Right lobe of liver (tissue), 6 donors: ENCODE results near the gene VPS33A. TPM values are rescaled to one million over a fixed set of nuclear protein-coding genes. Genes with fewer than 3 reads are reported as not detected.
"Not testable (repeated sequence)": the region's sequence is repeated elsewhere in the genome, so short reads cannot be mapped to it uniquely, and the experiment has no call there.

Source experiments
- ATAC-seq, 4 donors: fragments of 200-7000 bp; cut with Tn5 transposase; one replicate each; pipeline ENCODE4 v1.9.1; 2020; ENCODE audit warnings: mild to moderate bottlenecking in 4 of 4, moderate library complexity in 4 of 4
- DNase-seq, 3 donors: peaks; one replicate each; pipeline ENCODE4 v3.0.0-alpha.2; 2020
- H3K27ac ChIP-seq, 3 donors: fragments of 200-600 bp; one replicate each; pipeline ENCODE4 v1.8.0; 2022
- H3K27me3 ChIP-seq, 2 donors: fragments of 200-600 bp; one replicate each; pipeline ENCODE4 v1.8.0; 2022
- H3K36me3 ChIP-seq, 4 donors: fragments of 200-600 bp; sonication (generic) in 1 of 4; one replicate each; pipeline versions ENCODE4 v1.5.1 to v1.8.0; 2017 to 2022; ENCODE audit warnings: control low read depth in 1 of 4
- H3K4me1 ChIP-seq, 4 donors: fragments of 200-600 bp; sonication (generic) in 1 of 4; one replicate each; pipeline versions ENCODE4 v1.5.1 to v1.8.0; 2017 to 2022; ENCODE audit warnings: control low read depth in 1 of 4
- H3K4me3 ChIP-seq, 3 donors: fragments of 200-600 bp; one replicate each; pipeline ENCODE4 v1.8.0; 2022
- H3K9me3 ChIP-seq, 4 donors: fragments of 200-600 bp; sonication (generic) in 1 of 4; one replicate each; pipeline versions ENCODE4 v1.5.1 to v1.8.0; 2017 to 2022; ENCODE audit warnings: control low read depth in 1 of 4
- CTCF ChIP-seq, 4 donors: fragments of 200-600 bp in 3 of 4; fragments of 450-650 bp in 1 of 4; IDR thresholded peaks; one replicate each; pipeline versions ENCODE4 v1.5.1 to v1.8.0; 2016 to 2022; ENCODE audit warnings: antibody characterized with exemption in 4 of 4, mild to moderate bottlenecking in 2 of 4
- POLR2A ChIP-seq: fragments of 450-650 bp; IDR thresholded peaks from one replicate; pipeline ENCODE4 v1.6.1; 2017; ENCODE audit warnings: antibody characterized with exemption, mild to moderate bottlenecking
- WGBS: methylation state at CpG from one replicate; pipeline ENCODE4 v1.1.6; 2018; ENCODE audit warnings: low coverage, low lambda C conversion rate; ENCODE audit not compliant: insufficient coverage; ENCODE audit errors: missing lambda C conversion rate; 5-methylcytosine and 5-hydroxymethylcytosine counted together
- intact Hi-C, 2 donors: fragments of 100-400 bp; cut with DNase I; formaldehyde crosslinking; loops; one replicate each; pipeline versions ENCODE4 v1.11.2 to v1.14.1; 2022
- total RNA-seq, 6 experiments: library from RNA; depleted of rRNA in 2 of 6; stranded (reverse); fragments of >200 nt in 2 of 6; fragmentation: NEBNext Ultra II Directional in 3 of 6; extraction: Animal tissue kit (Norgen Biotek cat#: 25700) in 3 of 6; gene quantifications; one replicate each; pipeline versions ENCODE4 v1.1.0 to v1.2.4, GENCODE V29; 2016 to 2023
- donor health status: DM: no; HTN: yes; CAD: no.
- donor health status: DM: no; HTN: no; CAD: no.
- donor health status: DM: no; HTN: no; CAD: no.
- donor health status: DM: no; HTN: yes; CAD: no.
- donor health status: DM: no; HTN: yes; CAD: no.

The VPS33A gene
- total RNA-seq, 6 experiments from 2014 or later, result 8.5 to 14.7 (median 11.6) TPM

GRCh38 chr12:122265886-122266229 lies 436 bp downstream of the VPS33A start:
- DNase-seq (peak in 1 of 3 donors; percentile 63), ATAC-seq (peak; percentile 59 to 69 (median 62))
- TF ChIP-seq CTCF (IDR thresholded peaks at IDR 0.05) (no peak), POLR2A (no peak)
- Histone ChIP-seq H3K36me3 (peaks cover 0 to 21% (median 10%) of the 10 kb centered on the region in 4 donors), H3K27me3 (no peaks in the 10 kb centered on the region), H3K9me3 (no peaks in the 10 kb centered on the region), H3K4me1 (peaks cover 0 to 11% (median 5%) of the 10 kb centered on the region in 4 donors), H3K4me3 (peak overlapping the region; percentile 87 to 98 (median 97)), H3K27ac (peak overlapping the region; percentile 61 to 87 (median 84))
- intact Hi-C loops, result no loop called here
- 4% methylated on average over 3 of the region's 17 CpGs for WGBS

GRCh38 chr12:122265476-122265875 lies 818 bp downstream of the VPS33A start:
- Histone ChIP-seq H3K36me3 (peaks cover 0 to 22% (median 12%) of the 10 kb centered on the region in 4 donors), H3K27ac (peak overlapping the region; percentile 61 to 87 (median 84)), H3K4me3 (peak overlapping the region; percentile 87 to 98 (median 97)), H3K4me1 (peaks cover 0 to 11% (median 5%) of the 10 kb centered on the region in 4 donors), H3K27me3 (no peaks in the 10 kb centered on the region), H3K9me3 (no peaks in the 10 kb centered on the region)
- no peak for DNase-seq
- intact Hi-C loops, result no loop called here
- 0% methylated on average over 1 of the region's 1 CpG for whole genome bisulfite sequencing
- no peak for ATAC-seq
- TF ChIP-seq POLR2A (no peak), CTCF (IDR thresholded peaks at IDR 0.05) (no peak)

- 80% methylated on average over 12 of the region's 14 CpGs for WGBS
- intact Hi-C loops, result not testable (repeated sequence)
These were observed 5.6 kb downstream of the VPS33A start for GRCh38 chr12:122260735-122261134.

DNA sequence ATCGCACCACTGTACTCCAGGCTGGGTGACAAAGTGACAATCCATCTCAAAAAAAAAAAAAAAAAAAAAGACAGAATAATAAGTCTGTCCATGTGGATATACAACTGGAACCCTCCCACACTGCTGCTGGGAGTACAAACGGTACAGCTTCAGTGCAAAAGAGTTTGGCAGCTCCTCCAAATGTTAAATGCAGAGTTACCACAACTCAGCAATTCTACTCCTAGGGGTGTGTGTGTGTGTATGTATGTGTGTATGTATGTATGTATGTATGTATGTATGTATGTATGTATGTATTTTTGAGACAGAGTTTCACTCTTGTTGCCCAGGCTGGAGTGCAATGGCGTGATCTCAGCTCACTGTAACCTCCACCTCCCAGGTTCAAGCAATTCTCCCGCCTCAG lies 7.4 kb downstream of the VPS33A start:
- DNase-seq, H3K27me3 ChIP-seq, ATAC-seq, intact Hi-C loops, H3K4me1 ChIP-seq, H3K27ac ChIP-seq, H3K4me3 ChIP-seq, H3K9me3 ChIP-seq: not testable (repeated sequence)
- WGBS, result 90% methylated on average over 1 of the region's 4 CpGs
- H3K36me3 ChIP-seq, result peaks cover 0 to 60% (median 18%) of the 10 kb centered on the region in 4 donors

More at GRCh38 chr12:122260735-122261134, 5.6 kb downstream of the VPS33A start:
- not testable (repeated sequence) for ATAC-seq, H3K27ac ChIP-seq, H3K27me3 ChIP-seq, H3K9me3 ChIP-seq, DNase-seq, H3K4me3 ChIP-seq
- Histone ChIP-seq H3K36me3 (peaks cover 0 to 60% (median 18%) of the 10 kb centered on the region in 4 donors), H3K4me1 (peaks cover 0 to 11% (median 5%) of the 10 kb centered on the region in 4 donors)

DNA sequence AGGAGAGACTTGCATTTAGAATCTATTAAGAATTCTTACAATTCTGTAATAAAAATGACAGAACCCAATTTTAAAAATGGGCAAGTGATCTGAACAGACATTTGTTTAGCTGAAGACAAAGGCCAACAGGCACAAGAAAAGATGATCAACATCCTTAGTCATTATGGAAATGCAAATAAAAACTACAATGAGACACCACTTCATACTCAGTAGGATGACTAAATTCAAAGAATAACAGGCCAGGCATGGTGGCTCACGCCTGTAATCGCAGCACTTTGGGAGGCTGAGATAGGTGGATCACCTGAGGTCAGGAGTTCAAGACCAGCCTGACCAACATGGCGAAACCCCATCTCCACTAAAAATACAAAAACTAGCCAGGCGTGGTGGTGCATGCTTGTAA lies 7.8 kb downstream of the VPS33A start:
- H3K27me3 ChIP-seq, intact Hi-C loops, DNase-seq, ATAC-seq, H3K9me3 ChIP-seq, H3K27ac ChIP-seq, H3K4me3 ChIP-seq, H3K4me1 ChIP-seq: not testable (repeated sequence)
- peaks cover 0 to 60% (median 16%) of the 10 kb centered on the region in 4 donors for H3K36me3 ChIP-seq
- WGBS, result 100% methylated on average over 3 of the region's 4 CpGs

DNA sequence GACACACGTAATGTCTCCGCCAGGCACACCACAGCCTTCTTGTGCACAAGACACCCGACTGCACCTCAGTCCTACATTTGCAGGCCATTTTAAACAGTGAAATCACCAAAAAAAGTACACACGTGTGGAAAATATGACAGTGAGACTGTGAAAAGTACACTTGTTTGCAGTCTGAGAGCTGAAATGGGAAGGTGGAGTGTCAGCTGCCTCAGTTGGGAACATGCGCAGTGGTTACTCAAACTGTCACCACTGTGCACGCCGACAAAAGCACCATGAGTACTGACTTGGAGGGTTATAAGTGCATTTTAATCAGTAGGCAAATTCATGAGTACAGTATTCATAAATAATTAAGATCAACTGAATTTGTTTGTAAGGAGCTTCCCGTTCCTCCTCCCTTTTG lies 15.8 kb downstream of the VPS33A start:
- H3K27me3 ChIP-seq, result no peaks in the 10 kb centered on the region
- no peak overlapping the region for H3K4me3 ChIP-seq
- no peaks in the 10 kb centered on the region for H3K4me1 ChIP-seq
- H3K36me3 ChIP-seq, result peaks cover 0 to 12% (median 6%) of the 10 kb centered on the region in 4 donors
- H3K9me3 ChIP-seq, result no peaks in the 10 kb centered on the region
- intact Hi-C loops, result no loop called here
- no peak overlapping the region for H3K27ac ChIP-seq
- DNase-seq (no peak), ATAC-seq (no peak)
- TF ChIP-seq POLR2A (no peak), CTCF (IDR thresholded peaks at IDR 0.05) (no peak)
- WGBS, result 86% methylated on average over 5 of the region's 8 CpGs
